HG03196 (cell line): ENCODE results near the gene CRAT.
"Not testable (repeated sequence)": the region's sequence is repeated elsewhere in the genome, so short reads cannot be mapped to it uniquely, and the experiment has no call there.

Experiments
- ATAC-seq: cut with Tn5 transposase; IDR thresholded peaks from one replicate; pipeline ENCODE4 v1.9.1; 2021; ENCODE audit not compliant: unreplicated experiment

The CRAT gene

GRCh38 chr9:129138476-129139232 is 28.1 kb upstream of the CRAT start:
- ATAC-seq, result no peak

- ATAC-seq, result no peak
Observed at GRCh38 chr9:129138144-129138462, 27.5 kb upstream of the CRAT start.

GRCh38 chr9:129137292-129138143 is 26.9 kb upstream of the CRAT start:
- ATAC-seq, result no peak

GRCh38 chr9:129136446-129137035 is 25.9 kb upstream of the CRAT start:
- no peak for ATAC-seq

GRCh38 chr9:129135476-129135875 is 24.9 kb upstream of the CRAT start:
- ATAC-seq, result no peak

- no peak for ATAC-seq
Observed at GRCh38 chr9:129133082-129133481, 22.5 kb upstream of the CRAT start.

GRCh38 chr9:129131300-129132145 is 20.9 kb upstream of the CRAT start:
- ATAC-seq, result no peak

- no peak for ATAC-seq
Observed at GRCh38 chr9:129130791-129131190, 20.2 kb upstream of the CRAT start.

- not testable (repeated sequence) for ATAC-seq
Observed at GRCh38 chr9:129130271-129130670, 19.7 kb upstream of the CRAT start.

- no peak for ATAC-seq
Observed at GRCh38 chr9:129128689-129129088, 18.1 kb upstream of the CRAT start.

- no peak for ATAC-seq
Observed at GRCh38 chr9:129126749-129127618, 16.4 kb upstream of the CRAT start.

GRCh38 chr9:129125478-129125877 is 14.9 kb upstream of the CRAT start:
- no peak for ATAC-seq

GRCh38 chr9:129124506-129125069 is 14.0 kb upstream of the CRAT start:
- no peak for ATAC-seq

GRCh38 chr9:129122976-129123375 is 12.4 kb upstream of the CRAT start:
- not testable (repeated sequence) for ATAC-seq

GRCh38 chr9:129122133-129122532 is 11.5 kb upstream of the CRAT start:
- ATAC-seq, result no peak

- no peak for ATAC-seq
Observed at GRCh38 chr9:129121483-129121882, 10.9 kb upstream of the CRAT start.

GRCh38 chr9:129118799-129119198 is 8.2 kb upstream of the CRAT start:
- ATAC-seq, result no peak

- ATAC-seq, result no peak
Observed at GRCh38 chr9:129113645-129114304, 3.2 kb upstream of the CRAT start.

- ATAC-seq, result not testable (repeated sequence)
Observed at GRCh38 chr9:129112526-129112925, 1.9 kb upstream of the CRAT start.
